Smooth muscle cell (in vitro differentiated cells): ENCODE measurements around the gene ADAMTS6. TPM values are rescaled to one million over a fixed set of nuclear protein-coding genes. Genes with fewer than 3 reads are reported as not detected.

Experiments
- DNase-seq: peaks from one replicate; lab custom pipeline; 2025; ENCODE audit not compliant: unreplicated experiment; lab: John Stamatoyannopoulos, UW
- H2AFZ ChIP-seq: fragments of 200-600 bp; sonication (generic); 2 replicates; pipeline ENCODE4 v1.6.0; 2016; ENCODE audit warnings: antibody characterized with exemption, low read depth, mild to moderate bottlenecking
- H3F3A ChIP-seq: fragments of 200-600 bp; sonication (generic); 2 replicates; pipeline ENCODE4 v1.6.0; 2017; ENCODE audit warnings: antibody characterized with exemption, low read depth
- H3K27ac ChIP-seq: fragments of 200-600 bp; sonication (generic); 2 replicates; pipeline ENCODE4 v1.5.1; 2016; ENCODE audit warnings: low read depth, mild to moderate bottlenecking
- H3K27me3 ChIP-seq: fragments of 200-600 bp; sonication (generic); 2 replicates; pipeline ENCODE4 v1.6.1; 2016; ENCODE audit warnings: low read depth, mild to moderate bottlenecking
- H3K36me3 ChIP-seq: fragments of 200-600 bp; sonication (generic); 2 replicates; pipeline ENCODE4 v1.5.1; 2016; ENCODE audit warnings: low read depth
- H3K4me1 ChIP-seq: fragments of 200-600 bp; sonication (generic); 2 replicates; pipeline ENCODE4 v1.5.1; 2016; ENCODE audit warnings: low read depth
- H3K4me2 ChIP-seq: fragments of 200-600 bp; sonication (generic); 2 replicates; pipeline ENCODE4 v1.6.0; 2016; ENCODE audit warnings: mild to moderate bottlenecking
- H3K4me3 ChIP-seq: fragments of 200-600 bp; sonication (generic); 2 replicates; pipeline ENCODE4 v1.5.1; 2016; ENCODE audit warnings: mild to moderate bottlenecking
- H3K79me2 ChIP-seq: fragments of 200-600 bp; sonication (generic); 2 replicates; pipeline ENCODE4 v1.6.0; 2016; ENCODE audit warnings: low read depth, mild to moderate bottlenecking
- H3K9ac ChIP-seq: fragments of 200-600 bp; sonication (generic); 2 replicates; pipeline ENCODE4 v1.6.0; 2016; ENCODE audit warnings: low read depth
- H3K9me3 ChIP-seq: fragments of 200-600 bp; sonication (generic); replicated peaks from 2 replicates; pipeline ENCODE4 v1.5.1; 2016; ENCODE audit warnings: low read depth
- H4K20me1 ChIP-seq: fragments of 200-600 bp; sonication (generic); 2 replicates; pipeline ENCODE4 v1.6.0; 2016; ENCODE audit warnings: low read depth
- WGBS: methylation state at CpG from one replicate; pipeline ENCODE4 v1.1.7; 2016; ENCODE audit warnings: low lambda C conversion rate; 5-methylcytosine and 5-hydroxymethylcytosine counted together
- polyA plus RNA-seq: library from polyadenylated mRNA; unstranded; fragments of >200 nt; fragmentation: Nextera tagmentation; extraction: Ambion mirVana; gene quantifications from 2 replicates; pipeline ENCODE4 v1.2.1, GENCODE V29; 2016
- total RNA-seq: library from RNA; depleted of rRNA; stranded (reverse); fragments of >200 nt; gene quantifications from 2 replicates; pipeline ENCODE4 v1.2.3, GENCODE V29; 2014
- TF ChIP-seq, protein P1 (sequence below): fragments of 200-600 bp; sonication (generic); IDR thresholded peaks from 2 replicates; pipeline ENCODE4 v1.5.1; 2017; ENCODE audit warnings: borderline replicate concordance, mild to moderate bottlenecking, antibody characterized with exemption; ENCODE audit not compliant: insufficient read depth, poor library complexity, severe bottlenecking

ADAMTS6 gene
- total and polyA plus RNA-seq, 2 experiments from 2014 or later, result 5.9 to 111 TPM

DNA sequence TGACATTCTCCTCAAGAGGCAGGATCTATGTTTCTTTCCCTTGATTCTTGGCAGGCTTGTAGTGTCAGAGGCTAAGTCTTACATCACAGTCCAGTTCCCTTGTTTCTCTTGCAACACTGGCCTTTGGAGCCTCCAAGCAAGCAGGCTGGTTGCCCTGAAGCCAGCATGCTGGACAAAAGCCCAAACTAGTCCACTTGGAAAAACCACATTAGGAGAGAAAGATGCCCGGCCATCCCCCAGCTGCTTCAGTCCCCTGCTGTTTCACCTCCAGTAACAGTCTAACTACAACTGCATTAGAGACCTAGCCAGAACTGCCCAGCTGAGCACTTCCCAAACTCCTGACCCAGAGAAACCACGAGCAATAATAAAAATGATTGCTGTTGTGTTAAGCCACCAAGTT, 87.6 kb downstream of the ADAMTS6 start:
- H3K27ac ChIP-seq, result no peak overlapping the region

DNA sequence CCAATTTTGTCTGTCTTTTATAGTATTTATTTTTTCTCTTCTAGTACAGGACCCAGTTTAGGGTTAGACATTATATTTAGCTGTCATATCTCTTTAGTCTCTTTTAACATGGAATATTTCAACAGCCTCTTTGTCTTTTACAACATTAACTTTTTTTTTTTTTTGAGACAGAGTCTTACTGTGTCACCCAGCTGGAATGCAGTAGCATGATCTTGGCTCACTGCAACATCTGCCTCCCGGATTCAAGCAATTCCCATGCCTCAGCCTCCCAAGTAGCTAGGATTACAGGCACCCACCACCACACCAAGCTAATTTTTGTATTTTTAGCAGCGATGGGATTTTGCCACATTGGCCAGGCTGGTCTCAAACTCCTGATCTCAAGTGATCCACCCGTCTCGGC, 90.1 kb downstream of the ADAMTS6 start:
- DNase-seq, result no peak
- H3F3A ChIP-seq, result no peaks in the 10 kb centered on the region
- H3K27me3 ChIP-seq, result no peaks in the 10 kb centered on the region
- no peak overlapping the region for H3K9ac ChIP-seq
- TF ChIP-seq, protein P1, sequence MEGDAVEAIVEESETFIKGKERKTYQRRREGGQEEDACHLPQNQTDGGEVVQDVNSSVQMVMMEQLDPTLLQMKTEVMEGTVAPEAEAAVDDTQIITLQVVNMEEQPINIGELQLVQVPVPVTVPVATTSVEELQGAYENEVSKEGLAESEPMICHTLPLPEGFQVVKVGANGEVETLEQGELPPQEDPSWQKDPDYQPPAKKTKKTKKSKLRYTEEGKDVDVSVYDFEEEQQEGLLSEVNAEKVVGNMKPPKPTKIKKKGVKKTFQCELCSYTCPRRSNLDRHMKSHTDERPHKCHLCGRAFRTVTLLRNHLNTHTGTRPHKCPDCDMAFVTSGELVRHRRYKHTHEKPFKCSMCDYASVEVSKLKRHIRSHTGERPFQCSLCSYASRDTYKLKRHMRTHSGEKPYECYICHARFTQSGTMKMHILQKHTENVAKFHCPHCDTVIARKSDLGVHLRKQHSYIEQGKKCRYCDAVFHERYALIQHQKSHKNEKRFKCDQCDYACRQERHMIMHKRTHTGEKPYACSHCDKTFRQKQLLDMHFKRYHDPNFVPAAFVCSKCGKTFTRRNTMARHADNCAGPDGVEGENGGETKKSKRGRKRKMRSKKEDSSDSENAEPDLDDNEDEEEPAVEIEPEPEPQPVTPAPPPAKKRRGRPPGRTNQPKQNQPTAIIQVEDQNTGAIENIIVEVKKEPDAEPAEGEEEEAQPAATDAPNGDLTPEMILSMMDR, result no peak
- no peaks in the 10 kb centered on the region for H3K36me3 ChIP-seq
- no peak overlapping the region for H3K4me2 ChIP-seq
- no peak overlapping the region for H2AFZ ChIP-seq
- 88% methylated on average over 4 of the region's 4 CpGs for WGBS
- H3K4me3 ChIP-seq, result no peak overlapping the region
- H3K4me1 ChIP-seq, result no peaks in the 10 kb centered on the region
- H4K20me1 ChIP-seq, result no peaks in the 10 kb centered on the region
- H3K79me2 ChIP-seq, result no peaks in the 10 kb centered on the region
- H3K9me3 ChIP-seq, result no peaks in the 10 kb centered on the region
- no peak overlapping the region for H3K27ac ChIP-seq

More for the DNA sequence above, 87.6 kb downstream of the ADAMTS6 start:
- H3K79me2 ChIP-seq, result no peaks in the 10 kb centered on the region
- 67% methylated on average over 2 of the region's 2 CpGs for WGBS
- H3K4me1 ChIP-seq, result no peaks in the 10 kb centered on the region
- TF ChIP-seq, protein P1, result no peak
- H3F3A ChIP-seq, result no peaks in the 10 kb centered on the region
- no peaks in the 10 kb centered on the region for H4K20me1 ChIP-seq
- no peak overlapping the region for H2AFZ ChIP-seq
- H3K27me3 ChIP-seq, result no peaks in the 10 kb centered on the region
- no peaks in the 10 kb centered on the region for H3K36me3 ChIP-seq
- no peaks in the 10 kb centered on the region for H3K9me3 ChIP-seq
- no peak overlapping the region for H3K4me2 ChIP-seq
- no peak for DNase-seq
- H3K4me3 ChIP-seq, result no peak overlapping the region
- H3K9ac ChIP-seq, result no peak overlapping the region

DNA sequence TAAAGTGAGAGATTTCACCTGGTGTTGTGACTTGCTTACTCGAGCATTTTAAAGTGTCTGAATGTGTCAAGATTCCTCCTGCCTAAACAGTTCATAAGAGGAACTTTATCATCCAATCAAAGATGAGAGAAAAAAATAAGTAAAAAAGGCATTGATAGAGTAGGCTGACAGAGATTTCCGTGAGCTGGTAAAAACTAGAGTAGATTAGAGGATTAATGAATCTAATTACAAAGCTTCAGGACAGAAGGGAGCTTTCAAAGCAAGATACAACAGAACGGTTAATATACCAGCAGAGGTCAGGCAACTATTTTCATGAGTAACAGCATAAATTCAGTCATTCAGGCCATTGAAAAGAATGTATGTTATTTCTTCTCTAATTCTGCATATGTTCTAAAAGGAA, 91.5 kb downstream of the ADAMTS6 start:
- peaks cover 1% of the 10 kb centered on the region for H3K4me1 ChIP-seq
- H2AFZ ChIP-seq, result no peak overlapping the region
- H3K9ac ChIP-seq, result no peak overlapping the region
- H3K36me3 ChIP-seq, result no peaks in the 10 kb centered on the region
- H3F3A ChIP-seq, result no peaks in the 10 kb centered on the region
- peaks cover 5% of the 10 kb centered on the region for H3K79me2 ChIP-seq
- 90% methylated on average over 3 of the region's 3 CpGs for WGBS
- H3K27ac ChIP-seq, result no peak overlapping the region
- no peak overlapping the region for H3K4me2 ChIP-seq
- H3K9me3 ChIP-seq, result no peaks in the 10 kb centered on the region
- no peaks in the 10 kb centered on the region for H3K27me3 ChIP-seq
- no peak overlapping the region for H3K4me3 ChIP-seq
- H4K20me1 ChIP-seq, result no peaks in the 10 kb centered on the region
- TF ChIP-seq, protein P1, result no peak
- DNase-seq, result no peak

GRCh38 chr5:65383859-65384258, 97.9 kb downstream of the ADAMTS6 start:
- Histone ChIP-seq H3K27me3 (no peaks in the 10 kb centered on the region), H3K4me3 (no peak overlapping the region), H3K79me2 (peaks cover 10% of the 10 kb centered on the region), H3F3A (no peaks in the 10 kb centered on the region), H3K4me1 (peaks cover 5% of the 10 kb centered on the region), H4K20me1 (no peaks in the 10 kb centered on the region), H3K36me3 (no peaks in the 10 kb centered on the region), H3K9ac (no peak overlapping the region), H3K9me3 (no peaks in the 10 kb centered on the region), H2AFZ (no peak overlapping the region), H3K27ac (no peak overlapping the region), H3K4me2 (no peak overlapping the region)
- no peak for DNase-seq
- TF ChIP-seq, protein P1, result no peak
- WGBS, result 97% methylated on average over 7 of the region's 7 CpGs
